M059J (cell line): ENCODE data around the gene CR1. TPM values are rescaled to one million over a fixed set of nuclear protein-coding genes. Genes with fewer than 3 reads are reported as not detected.
"Not testable (repeated sequence)": the region's sequence is repeated elsewhere in the genome, so short reads cannot be mapped to it uniquely, and the experiment has no call there.

Source experiments
- DNase-seq: peaks from one replicate; pipeline ENCODE4 v3.0.0-alpha.2; 2012; ENCODE audit warnings: low read depth
- total RNA-seq: library from RNA; depleted of rRNA; stranded (reverse); fragments of >200 nt; shearing (Covaris generic); gene quantifications from 2 replicates; pipeline ENCODE4 v1.2.3, GENCODE V29; 2014; rRNA removed

CR1 gene
- total RNA-seq, 1 experiment from 2014 or later, result not detected

DNA sequence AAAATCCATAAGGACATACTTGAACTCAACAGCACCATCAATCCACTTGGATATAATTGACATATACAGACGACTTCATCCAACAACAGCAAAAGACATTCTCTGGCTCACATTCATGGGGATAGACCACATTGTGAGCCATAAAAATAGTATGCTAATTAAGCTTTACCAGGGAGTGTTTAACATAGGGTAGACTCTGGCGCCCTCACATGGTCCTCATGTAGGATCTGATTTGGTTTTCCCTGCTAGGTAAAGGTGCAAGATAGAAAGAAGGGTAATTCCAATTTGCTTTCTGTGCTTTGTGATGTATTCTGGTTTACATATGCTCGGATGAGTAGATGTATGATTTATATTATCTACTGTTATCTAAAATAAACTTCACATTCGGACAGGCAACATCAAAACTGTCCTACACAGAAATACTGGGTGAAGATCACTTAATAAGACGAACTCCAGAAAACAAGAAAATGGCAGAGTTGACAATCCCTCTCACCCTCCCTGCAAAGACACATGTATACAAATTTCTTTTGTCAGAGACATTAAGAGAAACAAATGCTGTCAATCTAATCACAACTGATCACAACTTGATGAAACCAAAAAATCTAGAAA lies 176.7 kb downstream of the CR1 start:
- DNase-seq, result peak; percentile 78

DNA sequence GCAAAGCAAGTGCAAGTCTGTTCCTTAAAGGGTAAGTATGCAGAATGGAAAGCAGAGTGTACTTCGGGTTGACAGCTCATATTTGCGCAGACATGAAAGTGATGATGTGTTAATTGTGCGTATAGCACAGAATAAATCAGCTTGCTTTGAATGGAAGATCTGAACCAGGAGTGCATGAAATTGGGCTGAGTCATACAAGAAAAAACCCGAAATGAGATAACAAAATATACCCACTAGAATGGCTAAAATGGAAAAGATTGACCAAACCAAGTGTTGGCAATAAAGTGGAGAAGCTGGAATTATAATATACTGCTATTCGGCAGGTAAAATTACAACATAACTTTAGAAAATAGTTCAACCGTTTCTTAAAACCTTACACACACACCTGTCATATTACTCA lies 177.4 kb downstream of the CR1 start:
- peak; percentile 23 for DNase-seq

DNA sequence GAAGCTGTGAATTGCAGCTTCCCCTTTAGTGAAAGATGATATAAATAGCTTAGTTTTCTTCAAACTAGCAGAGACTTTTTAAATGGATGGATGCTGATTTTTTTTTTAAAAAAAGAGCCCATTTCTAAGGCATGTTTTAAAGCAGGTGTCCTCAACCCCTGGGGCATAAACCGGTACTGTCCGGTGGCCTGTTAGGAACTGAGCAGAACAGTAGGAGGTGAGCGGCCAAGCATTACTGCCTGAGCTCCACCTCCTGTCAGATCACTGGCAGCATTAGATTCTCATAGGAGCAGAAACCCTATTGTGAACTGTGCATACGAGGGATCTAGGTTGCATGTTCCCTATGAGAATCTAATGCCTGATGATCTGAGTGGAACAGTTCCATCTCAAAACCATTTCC lies 180.2 kb downstream of the CR1 start:
- DNase-seq, result no peak

DNA sequence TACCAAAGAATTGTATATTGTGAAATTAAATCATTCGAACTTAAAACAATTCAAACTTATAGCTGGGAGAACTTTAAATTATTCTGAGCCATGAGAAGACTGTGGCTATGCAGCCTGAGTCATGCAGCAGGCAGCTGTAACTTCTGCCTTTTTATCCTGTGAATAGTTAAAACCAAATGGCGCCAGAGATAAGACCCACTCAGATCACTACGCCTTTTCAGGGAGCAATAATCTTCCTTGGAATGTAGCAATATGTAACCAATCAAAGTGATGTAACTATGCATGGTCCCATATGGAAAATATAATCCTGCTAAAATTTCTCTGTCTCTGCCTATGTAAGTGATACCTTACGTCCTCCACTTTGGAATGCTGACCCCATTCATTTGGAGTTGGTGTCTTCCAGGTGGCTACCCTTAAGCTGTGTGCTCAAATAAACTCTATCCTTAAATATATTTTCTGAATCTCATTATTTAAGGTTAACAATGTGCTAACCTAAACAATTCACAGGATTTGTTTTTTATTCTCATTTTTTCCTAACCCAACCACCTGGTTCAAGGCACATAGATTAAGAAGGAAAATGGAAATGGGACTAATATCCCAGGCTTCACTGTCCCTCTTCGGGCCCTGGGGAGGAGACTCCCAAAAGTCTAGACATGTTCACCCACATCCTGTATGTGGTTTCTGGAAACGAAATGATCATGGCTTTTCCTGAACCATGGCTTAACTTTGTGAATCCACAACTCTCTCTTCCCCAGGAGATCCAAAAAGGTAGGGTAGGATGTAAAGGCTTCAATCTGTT lies 184.8 kb downstream of the CR1 start:
- DNase-seq, result peak; percentile 71

DNA sequence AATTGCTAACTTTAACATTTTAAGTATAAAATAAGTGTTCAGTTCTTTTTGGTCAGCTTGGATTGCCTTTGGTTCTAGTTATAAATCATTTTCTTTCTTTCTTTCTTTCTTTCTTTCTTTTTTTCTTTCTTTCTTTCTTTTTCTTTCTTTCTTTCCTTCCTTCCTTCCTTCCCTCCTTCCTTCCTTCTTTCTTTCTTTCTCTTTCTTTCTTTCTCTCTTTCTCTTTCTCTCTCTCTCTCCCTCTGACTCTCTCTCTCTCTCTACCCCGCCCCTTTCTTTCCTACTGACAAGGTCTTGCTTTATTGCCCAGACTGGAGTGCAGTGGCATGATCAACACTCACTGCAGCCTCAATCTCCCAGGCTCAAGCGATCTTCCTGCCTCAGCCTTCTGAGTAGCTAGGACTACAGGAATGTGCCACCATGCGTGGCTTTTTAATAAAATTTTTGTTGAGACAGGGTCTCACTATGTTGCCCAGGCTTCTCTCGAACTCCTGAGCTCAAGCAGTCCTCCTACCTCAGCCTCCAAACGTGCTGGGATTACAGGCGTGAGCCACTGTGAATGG lies 187.0 kb downstream of the CR1 start:
- DNase-seq, result not testable (repeated sequence)

DNA sequence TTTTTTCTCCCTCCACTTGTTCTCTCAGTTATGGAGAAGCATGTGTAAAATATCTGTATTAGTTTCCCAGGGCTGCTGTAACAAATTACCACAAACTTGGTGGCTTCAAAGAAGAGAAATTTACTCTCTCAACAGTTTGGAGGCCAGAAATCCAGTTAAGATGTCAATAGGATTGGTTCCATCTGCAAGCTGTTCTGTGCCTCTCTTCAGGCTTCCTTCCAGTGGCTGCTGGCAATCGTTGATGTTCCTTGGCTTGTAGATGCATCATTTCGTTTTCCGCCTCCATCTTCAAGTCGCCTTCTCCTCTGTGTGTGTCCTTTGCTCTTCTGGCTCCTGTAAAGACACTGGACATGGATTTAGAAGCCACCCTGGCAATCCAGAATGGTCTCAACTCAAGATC lies 194.6 kb downstream of the CR1 start:
- DNase-seq, result not testable (repeated sequence)

DNA sequence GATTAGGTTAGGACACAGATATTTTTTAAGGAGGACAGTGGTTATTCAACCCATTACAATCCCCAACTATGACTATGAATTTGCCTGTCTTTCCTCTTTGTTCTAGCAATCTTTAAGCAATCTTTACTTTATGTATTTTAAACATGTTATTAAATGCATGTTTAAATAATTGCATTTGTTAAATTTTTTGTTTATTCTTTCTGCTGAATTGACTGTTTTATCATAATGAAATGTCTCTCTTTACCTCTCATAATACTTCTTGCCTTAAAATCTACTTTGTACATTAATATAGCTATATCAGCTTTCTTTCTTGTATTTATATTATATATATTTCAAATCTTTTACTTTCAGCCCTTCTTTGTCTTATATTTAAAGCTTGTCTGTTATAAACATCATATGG lies 195.1 kb downstream of the CR1 start:
- DNase-seq, result no peak

Other genes starting within 250 kb of the CR1 start
- 54.5 and 61.1 TPM in 2 replicates for gene CD55, start 174.5 kb upstream of the CR1 start, total RNA-seq
- gene CR2, start 41.8 kb upstream of the CR1 start, total RNA-seq, result not detected in 2 replicates
- gene CR1L, start 149.0 kb downstream of the CR1 start, total RNA-seq, result 3.6 TPM in 1 of 2 replicates, not detected in the other